ENCODE measurements around the gene MYPOP. TPM values are rescaled to one million over a fixed set of nuclear protein-coding genes. Genes with fewer than 3 reads are reported as not detected.
A peak's percentile ranks its signal among the peaks of the same experiment; 100 is the strongest.

MYPOP gene, protein sequence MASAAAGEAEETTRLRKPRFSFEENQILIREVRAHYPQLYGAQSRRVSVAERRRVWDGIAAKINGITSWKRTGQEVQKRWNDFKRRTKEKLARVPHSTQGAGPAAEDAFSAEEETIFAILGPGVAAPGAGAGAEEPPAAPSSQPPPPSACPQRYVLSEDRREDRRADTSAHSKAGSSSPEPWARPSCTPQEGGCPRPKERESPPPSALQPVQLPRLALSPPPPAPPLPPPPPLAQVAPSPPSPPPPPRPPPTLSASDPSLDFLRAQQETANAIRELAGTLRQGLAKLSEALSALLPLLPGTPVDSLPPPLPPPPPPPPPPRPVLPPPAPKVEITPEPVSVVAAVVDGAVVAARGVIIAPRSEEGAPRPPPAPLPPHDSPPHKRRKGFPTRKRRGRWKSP
- 0.12 and 1.9 TPM in 2 replicates for total RNA-seq (2014; rRNA removed; shearing (Covaris generic))

DNA sequence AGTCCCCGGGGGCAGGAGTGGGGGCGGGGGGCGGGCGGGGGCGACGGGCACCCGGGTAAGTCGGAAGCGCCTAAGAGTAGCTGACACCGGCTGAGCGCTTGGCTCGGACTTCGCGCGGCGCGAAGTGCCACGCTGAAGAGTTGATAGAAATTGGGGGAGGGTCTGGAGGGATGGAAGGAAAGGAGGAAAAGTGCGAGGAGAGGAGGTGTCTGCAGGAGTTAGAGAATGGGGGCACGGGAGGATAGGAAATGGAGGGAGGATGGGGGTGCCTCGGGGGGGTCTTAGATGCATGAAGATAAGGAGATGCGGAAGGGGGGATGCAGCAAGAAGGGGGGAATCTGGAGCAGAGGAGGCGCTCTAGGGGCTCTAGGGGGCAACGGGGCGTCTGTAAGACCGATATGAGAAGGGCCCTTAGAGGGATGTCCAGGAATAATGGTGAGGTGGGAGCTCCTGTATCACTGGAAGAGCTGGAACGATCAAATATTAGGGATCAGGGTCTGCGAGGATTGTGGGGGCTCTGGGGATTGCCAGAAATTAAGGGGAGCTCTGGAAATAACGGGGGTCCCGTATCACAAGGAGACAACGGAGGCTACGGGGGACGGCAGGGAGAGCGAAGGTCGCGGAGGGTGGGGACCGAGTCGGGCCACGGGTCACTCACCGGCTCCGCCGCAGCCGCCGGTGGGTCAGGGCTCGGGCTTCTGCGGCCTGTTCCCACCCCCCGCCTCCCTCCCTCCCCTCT lies at the start of gene MYPOP:
Gene MYPOP, minus strand, starts transcription at position 702 of the 739 bp plus-strand sequence. CDS start 840 bp downstream, outside the sequence.
- DNase-seq (ENCODE audit: low spot score): no peak
- in situ Hi-C loops (cut with HindIII; ENCODE audit: low sequenced_read_pairs): no loop called here

GRCh38 chr19:45947926-45948325 lies 45.5 kb upstream of the MYPOP start:
- DNase-seq (ENCODE audit: low spot score): no peak
- in situ Hi-C loops (cut with HindIII; ENCODE audit: low sequenced_read_pairs): no loop called here

DNA sequence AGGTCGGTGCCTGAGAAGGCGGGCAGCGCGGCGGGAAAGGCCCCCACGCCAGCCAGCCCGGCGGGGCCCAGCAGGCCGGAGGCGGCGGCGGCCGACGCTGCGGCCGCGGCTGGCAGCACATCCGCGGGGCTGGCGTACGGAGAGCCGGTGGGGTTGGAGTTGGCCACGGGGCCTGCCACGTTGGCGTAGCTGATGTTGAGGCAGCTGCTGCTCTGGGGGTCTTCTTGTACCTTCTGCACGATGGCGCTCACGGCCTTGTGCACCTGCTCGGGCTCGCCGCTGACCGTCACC lies 38.0 kb upstream of the MYPOP start:
- DNase-seq (ENCODE audit: low spot score): no peak
- in situ Hi-C loops (cut with HindIII; ENCODE audit: low sequenced_read_pairs): no loop called here

DNA sequence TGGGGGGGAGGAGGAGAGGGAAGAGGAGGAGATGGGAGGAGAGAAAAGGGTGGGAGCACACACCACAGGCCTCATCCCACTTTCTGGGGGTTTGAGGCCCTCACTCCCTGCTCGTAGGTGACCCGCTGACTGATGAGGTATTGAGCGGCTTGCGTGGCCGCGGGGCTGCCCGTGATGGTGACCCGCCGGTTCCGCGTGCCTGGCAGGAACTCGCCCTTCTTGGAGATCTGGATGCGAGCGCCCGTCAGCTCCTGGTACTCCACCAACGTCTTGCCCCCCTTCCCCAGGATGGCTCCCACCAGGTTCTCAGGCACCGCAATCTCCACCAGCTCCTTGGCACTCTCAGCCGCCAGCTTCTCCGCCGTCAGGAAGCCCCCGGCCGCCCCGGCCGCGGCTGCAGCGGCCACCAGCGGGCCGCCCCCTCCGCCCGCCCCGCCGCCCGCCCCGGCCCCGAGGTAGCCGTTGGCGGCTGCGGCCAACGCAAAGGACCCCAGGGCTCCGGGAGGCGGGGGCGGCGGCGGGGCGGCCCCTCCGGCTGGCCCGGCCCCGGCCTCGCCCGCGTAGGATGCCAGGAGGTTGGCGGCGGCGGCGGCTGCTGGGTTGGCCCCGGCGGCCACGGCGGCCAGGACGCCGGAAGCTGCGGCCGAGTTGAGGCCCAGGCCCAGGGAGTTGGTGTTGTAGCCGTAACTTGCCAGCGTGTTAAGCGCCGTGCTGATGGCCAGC lies 37.5 kb upstream of the MYPOP start:
- in situ Hi-C loops (cut with HindIII; ENCODE audit: low sequenced_read_pairs): no loop called here
- DNase-seq (ENCODE audit: low spot score): no peak

- in situ Hi-C loops (cut with HindIII; ENCODE audit: low sequenced_read_pairs): no loop called here
- DNase-seq (ENCODE audit: low spot score): no peak
These were observed 36.4 kb upstream of the MYPOP start for GRCh38 chr19:45938733-45939319.

GRCh38 chr19:45935267-45935666 lies 32.9 kb upstream of the MYPOP start:
- DNase-seq (ENCODE audit: low spot score): no peak
- in situ Hi-C loops (cut with HindIII; ENCODE audit: low sequenced_read_pairs): no loop called here

GRCh38 chr19:45934551-45935230 lies 32.3 kb upstream of the MYPOP start:
- no peak for DNase-seq (ENCODE audit: low spot score)
- in situ Hi-C loops (cut with HindIII; ENCODE audit: low sequenced_read_pairs): no loop called here

DNA sequence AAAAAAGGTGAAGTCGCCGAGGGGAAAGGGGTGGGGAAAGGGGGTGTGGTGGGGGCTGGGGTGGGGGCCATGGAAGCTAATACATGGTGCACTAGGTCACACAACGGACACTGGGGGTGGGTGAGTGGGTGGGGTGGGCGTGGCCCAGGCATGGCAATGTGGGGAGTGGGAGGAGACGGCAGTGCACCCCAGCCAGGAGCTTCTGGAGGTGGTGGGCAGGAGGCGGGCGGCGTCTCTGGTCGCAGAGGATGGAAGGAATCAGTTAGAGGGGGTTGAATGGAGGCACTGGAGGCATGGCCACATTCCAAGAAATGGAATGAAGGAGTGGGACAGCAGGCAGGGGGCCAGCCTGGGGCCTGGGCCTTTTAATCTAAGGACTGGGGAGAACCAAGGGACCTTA lies 31.3 kb upstream of the MYPOP start:
- no peak for DNase-seq (ENCODE audit: low spot score)
- in situ Hi-C loops (cut with HindIII; ENCODE audit: low sequenced_read_pairs): no loop called here

- in situ Hi-C loops (cut with HindIII; ENCODE audit: low sequenced_read_pairs): no loop called here
- DNase-seq (ENCODE audit: low spot score): no peak
These were observed 28.6 kb upstream of the MYPOP start for GRCh38 chr19:45931055-45931454.

DNA sequence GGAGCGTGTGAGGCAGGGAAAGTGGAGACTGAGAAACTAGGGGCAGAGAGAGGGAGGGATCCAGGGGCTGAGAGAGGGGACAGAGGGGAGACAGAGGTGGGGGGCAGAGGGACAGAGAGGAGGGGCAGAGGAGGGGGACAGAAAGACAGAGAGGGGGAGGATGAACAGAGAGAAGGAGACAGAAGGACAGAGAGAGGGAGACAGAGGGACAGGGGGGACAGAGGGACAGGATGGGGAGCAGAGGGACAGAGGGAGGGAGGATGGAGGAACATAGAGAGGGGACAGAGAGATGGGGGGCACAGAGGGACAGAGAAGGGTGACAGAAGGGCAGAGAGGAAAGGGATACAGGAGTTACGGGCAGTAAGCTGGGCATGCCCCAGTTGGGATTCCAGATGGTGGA lies 26.8 kb upstream of the MYPOP start:
- DNase-seq (ENCODE audit: low spot score): no peak
- in situ Hi-C loops (cut with HindIII; ENCODE audit: low sequenced_read_pairs): no loop called here

DNA sequence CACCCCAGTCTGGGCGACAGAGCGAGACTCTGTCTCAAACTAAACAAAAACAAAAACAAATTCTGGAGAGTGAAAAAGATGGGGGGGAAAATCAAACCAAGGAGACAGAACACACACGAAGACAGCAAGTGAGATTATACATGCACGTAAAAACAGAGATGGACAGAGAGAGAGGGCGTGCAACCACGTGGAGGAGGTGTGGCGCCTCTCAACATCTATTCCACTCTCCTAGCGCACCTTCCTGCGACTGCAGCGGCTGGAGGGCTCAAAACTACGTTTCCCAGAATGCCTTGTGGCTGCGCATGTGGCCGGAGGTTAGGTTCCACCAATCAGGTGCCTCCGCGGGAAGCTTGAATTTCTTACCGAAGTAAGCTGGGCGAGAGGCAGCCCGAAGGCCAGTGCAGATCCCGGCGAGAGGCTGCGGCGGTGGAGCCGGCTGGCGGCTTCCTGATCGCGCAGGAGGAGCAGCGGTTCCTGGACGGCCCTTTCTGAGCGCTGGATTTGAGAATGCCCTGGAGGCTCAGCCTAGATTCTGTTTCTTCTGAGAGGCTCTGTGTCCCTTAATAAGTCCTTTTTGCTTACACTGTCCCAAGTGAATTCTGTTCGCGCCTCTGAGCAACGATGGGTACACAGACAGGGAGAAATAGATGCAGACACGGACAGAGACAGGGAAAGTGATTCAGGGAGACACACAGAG lies 25.3 kb upstream of the MYPOP start:
- in situ Hi-C loops (cut with HindIII; ENCODE audit: low sequenced_read_pairs): no loop called here
- peak; percentile 92 for DNase-seq (ENCODE audit: low spot score)

DNA sequence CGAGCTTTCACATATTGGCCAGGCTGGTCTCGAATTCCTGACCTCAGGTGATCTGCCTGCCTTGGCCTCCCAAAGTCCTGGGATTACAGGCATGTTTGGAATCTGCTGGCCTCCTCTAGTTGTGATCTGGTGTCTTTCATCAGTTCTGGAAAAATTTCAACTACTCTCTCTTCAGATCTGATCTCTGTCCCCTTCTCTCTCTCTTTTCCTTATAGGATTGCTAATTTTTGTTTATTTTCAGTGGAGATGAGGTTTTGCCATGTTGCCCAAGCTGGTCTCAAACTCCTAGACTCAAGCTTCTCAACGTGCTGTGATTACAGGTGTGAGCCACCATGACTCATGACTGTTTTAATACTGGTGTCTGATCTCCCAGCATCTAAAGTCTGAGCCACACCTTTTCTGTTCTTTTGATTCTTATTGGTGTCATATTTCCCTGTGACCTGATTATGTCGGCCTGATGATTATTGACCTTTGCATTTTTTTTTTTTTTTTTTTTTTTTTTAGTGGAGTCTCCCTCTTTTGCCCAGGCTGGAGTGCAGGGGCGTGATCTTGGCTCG lies 22.6 kb upstream of the MYPOP start:
- DNase-seq (ENCODE audit: low spot score): no peak
- in situ Hi-C loops (cut with HindIII; ENCODE audit: low sequenced_read_pairs): no loop called here

- in situ Hi-C loops (cut with HindIII; ENCODE audit: low sequenced_read_pairs): no loop called here
- DNase-seq (ENCODE audit: low spot score): peak; percentile 14
These were observed 19.9 kb upstream of the MYPOP start for GRCh38 chr19:45922281-45922680.

DNA sequence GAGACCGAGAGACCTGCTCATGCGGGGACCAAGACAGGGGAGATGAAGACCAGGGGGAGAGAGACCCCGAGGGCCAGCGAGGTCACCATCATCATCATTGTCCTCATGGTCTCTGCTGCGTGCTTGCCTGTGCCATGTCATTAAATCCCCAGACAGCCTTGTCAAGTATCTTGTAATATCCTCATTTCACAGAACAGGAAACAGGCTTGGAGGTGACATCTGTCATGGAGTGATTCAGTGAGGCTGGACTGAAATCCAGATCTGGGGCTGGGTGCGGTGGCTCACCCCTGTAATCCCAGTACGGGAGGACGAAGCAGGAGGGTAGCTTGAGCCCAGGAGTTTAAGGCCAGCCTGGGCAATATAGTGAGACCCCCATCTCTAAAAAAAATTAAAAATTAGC lies 18.0 kb upstream of the MYPOP start:
- no peak for DNase-seq (ENCODE audit: low spot score)
- in situ Hi-C loops (cut with HindIII; ENCODE audit: low sequenced_read_pairs): no loop called here

DNA sequence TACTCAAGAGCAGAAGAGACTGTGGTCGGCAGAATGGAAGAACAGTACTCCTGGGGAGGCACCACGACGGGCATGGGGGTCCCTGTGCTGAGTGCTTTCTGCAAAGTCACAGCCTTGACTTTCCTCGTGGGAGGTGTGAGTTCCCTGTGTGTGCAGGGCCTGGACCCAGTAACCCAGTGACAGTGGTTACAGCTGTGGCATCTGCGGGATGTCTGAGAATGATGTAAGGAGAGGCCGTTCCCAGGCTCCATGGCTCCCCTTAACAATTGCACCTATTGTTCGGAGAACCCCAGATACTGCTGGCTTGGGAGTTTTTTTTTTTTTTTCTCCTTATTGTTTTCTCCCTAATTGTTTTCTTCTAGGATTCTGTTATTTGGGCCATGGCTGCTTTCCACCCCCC lies 17.3 kb upstream of the MYPOP start:
- DNase-seq (ENCODE audit: low spot score): no peak
- in situ Hi-C loops (cut with HindIII; ENCODE audit: low sequenced_read_pairs): no loop called here

DNA sequence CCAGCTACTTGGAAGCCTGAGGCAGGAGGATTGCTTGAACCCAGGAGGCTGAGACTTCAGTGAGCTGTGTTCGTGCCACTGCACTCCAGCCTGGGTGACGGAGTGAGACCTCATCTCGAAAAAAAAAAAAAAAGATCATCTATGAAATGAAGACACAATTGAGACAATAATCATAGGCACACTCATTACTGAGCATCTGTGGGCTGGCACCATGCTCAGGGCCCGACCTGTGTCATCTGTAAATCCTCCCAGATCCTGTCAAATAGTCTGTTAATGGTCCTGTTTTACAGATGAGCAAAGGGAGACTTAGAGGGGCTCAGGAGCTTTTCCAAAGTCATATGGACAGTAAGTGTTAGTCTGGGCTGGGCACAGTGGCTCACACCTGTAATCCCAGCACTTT lies 16.3 kb upstream of the MYPOP start:
- DNase-seq (ENCODE audit: low spot score): no peak
- in situ Hi-C loops (cut with HindIII; ENCODE audit: low sequenced_read_pairs): no loop called here

DNA sequence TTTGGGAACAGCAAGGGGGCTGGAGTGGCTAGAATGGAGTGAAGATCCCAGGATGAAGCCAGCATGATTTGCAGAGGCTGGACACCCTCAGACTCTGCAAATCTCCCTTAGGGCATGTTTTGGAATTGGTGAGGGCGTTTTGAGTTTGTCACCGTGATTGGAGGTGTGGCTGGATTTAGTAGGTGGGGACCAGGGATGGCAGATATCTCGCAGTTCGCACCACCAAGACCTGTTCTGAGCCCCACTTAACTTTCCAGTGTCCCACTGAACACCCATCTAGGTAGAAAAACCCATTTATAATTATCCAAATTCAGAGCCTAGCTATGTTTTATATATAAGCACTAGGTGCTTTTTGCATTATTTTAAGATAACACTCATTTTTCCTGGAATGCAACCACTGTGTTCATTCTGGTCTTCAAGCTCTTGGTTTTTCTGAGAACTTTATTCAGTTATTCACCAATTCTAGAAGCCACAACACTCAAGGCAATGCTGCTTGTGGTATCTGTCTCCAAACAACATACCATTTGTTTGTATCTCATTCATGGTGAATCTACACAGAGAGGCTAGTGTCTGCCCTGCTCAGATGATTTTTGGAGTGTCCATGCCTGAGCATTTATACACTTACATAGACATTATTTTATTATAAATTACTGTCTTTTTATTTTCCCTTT lies 15.1 kb upstream of the MYPOP start:
- no peak for DNase-seq (ENCODE audit: low spot score)
- in situ Hi-C loops (cut with HindIII; ENCODE audit: low sequenced_read_pairs): no loop called here

Measured in G401 (cell line).